H9 (cell line): Measurements from ENCODE around the gene ZRANB1. TPM values are rescaled to one million over a fixed set of nuclear protein-coding genes. Genes with fewer than 3 reads are reported as not detected.
A peak's percentile ranks its signal among the peaks of the same experiment; 100 is the strongest.

Experiments used
- DNase-seq: peaks from one replicate; pipeline ENCODE4 v3.0.0-alpha.2; 2017
- H2AFZ ChIP-seq: one replicate; pipeline ENCODE4 v1.6.1; 2013; ENCODE audit warnings: mild to moderate bottlenecking, low read length, control low read depth, moderate library complexity
- H2AK5ac ChIP-seq: 2 replicates; pipeline ENCODE4 v1.6.1; 2013; ENCODE audit warnings: low read length, control low read depth, mixed read lengths; ENCODE audit not compliant: insufficient read length
- H2BK120ac ChIP-seq: one replicate; pipeline ENCODE4 v1.6.1; 2013; ENCODE audit warnings: low read depth, mild to moderate bottlenecking, low read length, control low read depth, inconsistent platforms; ENCODE audit not compliant: poor library complexity, severe bottlenecking
- H2BK12ac ChIP-seq: 2 replicates; pipeline ENCODE4 v1.6.1; 2013; ENCODE audit warnings: low read length, control low read depth, mixed read lengths, low read depth; ENCODE audit not compliant: insufficient read length
- H2BK15ac ChIP-seq: 2 replicates; pipeline ENCODE4 v1.6.1; 2013; ENCODE audit warnings: low read depth, low read length, control low read depth
- H2BK20ac ChIP-seq: one replicate; pipeline ENCODE4 v1.6.1; 2013; ENCODE audit warnings: low read depth, mild to moderate bottlenecking, low read length, control low read depth, inconsistent platforms; ENCODE audit not compliant: poor library complexity, severe bottlenecking
- H2BK5ac ChIP-seq: 2 replicates; pipeline ENCODE4 v1.6.1; 2013; ENCODE audit warnings: low read length, control low read depth, mixed read lengths; ENCODE audit not compliant: insufficient read length
- H3K14ac ChIP-seq: 2 replicates; pipeline ENCODE4 v1.6.1; 2013; ENCODE audit warnings: low read length, control low read depth; ENCODE audit not compliant: insufficient read depth
- H3K18ac ChIP-seq: 2 replicates; pipeline ENCODE4 v1.6.1; 2013; ENCODE audit warnings: low read depth, mild to moderate bottlenecking, mixed read lengths, low read length, control low read depth; ENCODE audit not compliant: insufficient read length
- H3K23ac ChIP-seq: 2 replicates; pipeline ENCODE4 v1.6.1; 2013; ENCODE audit warnings: low read length, control low read depth, mixed read lengths, low read depth; ENCODE audit not compliant: insufficient read length
- H3K23me2 ChIP-seq: 2 replicates; pipeline ENCODE4 v1.6.1; 2013; ENCODE audit warnings: low read depth, mild to moderate bottlenecking, mixed read lengths, low read length, control low read depth; ENCODE audit not compliant: insufficient read length, poor library complexity, severe bottlenecking
- H3K27ac ChIP-seq: 2 replicates; pipeline ENCODE4 v1.5.1; 2013; ENCODE audit warnings: low read length, control low read depth, mixed read lengths, low read depth; ENCODE audit not compliant: insufficient read length
- H3K27me3 ChIP-seq: 2 replicates; pipeline ENCODE4 v1.6.1; 2013; ENCODE audit warnings: low read length, control low read depth, inconsistent platforms; ENCODE audit not compliant: insufficient read depth
- H3K4ac ChIP-seq: 2 replicates; pipeline ENCODE4 v1.6.1; 2013; ENCODE audit warnings: low read depth, mild to moderate bottlenecking, control low read depth, inconsistent platforms, low read length, moderate library complexity
- H3K4me1 ChIP-seq: 2 replicates; pipeline ENCODE4 v1.6.1; 2013; ENCODE audit warnings: low read length, control low read depth, inconsistent platforms; ENCODE audit not compliant: insufficient read depth
- H3K4me2 ChIP-seq: 2 replicates; pipeline ENCODE4 v1.6.1; 2013; ENCODE audit warnings: low read length, control low read depth, mixed read lengths; ENCODE audit not compliant: insufficient read length, insufficient read depth
- H3K56ac ChIP-seq: 2 replicates; pipeline ENCODE4 v1.6.1; 2013; ENCODE audit warnings: low read depth, mild to moderate bottlenecking, mixed read lengths, low read length, control low read depth; ENCODE audit not compliant: insufficient read length
- H3K79me1 ChIP-seq: 2 replicates; pipeline ENCODE4 v1.6.1; 2013; ENCODE audit warnings: low read depth, mild to moderate bottlenecking, moderate library complexity, low read length, control low read depth, inconsistent platforms; ENCODE audit not compliant: insufficient read depth, poor library complexity, severe bottlenecking
- H3K79me2 ChIP-seq: 2 replicates; pipeline ENCODE4 v1.6.1; 2013; ENCODE audit warnings: low read length, control low read depth, inconsistent platforms; ENCODE audit not compliant: insufficient read depth
- H3K9ac ChIP-seq: 2 replicates; pipeline ENCODE4 v1.6.1; 2013; ENCODE audit warnings: low read length, control low read depth, mixed read lengths; ENCODE audit not compliant: insufficient read length; ENCODE audit errors: extremely low read depth
- H3K9me3 ChIP-seq: one replicate; pipeline ENCODE4 v1.6.1; 2013; ENCODE audit warnings: low read depth, low read length, inconsistent platforms; ENCODE audit not compliant: control insufficient read depth
- H3T11ph ChIP-seq: one replicate; pipeline ENCODE4 v1.6.1; 2013; ENCODE audit warnings: mild to moderate bottlenecking, low read length, control low read depth, inconsistent platforms
- H4K20me1 ChIP-seq: one replicate; pipeline ENCODE4 v1.6.1; 2013; ENCODE audit not compliant: control insufficient read depth, insufficient read length, insufficient read depth
- H4K5ac ChIP-seq: 2 replicates; pipeline ENCODE4 v1.6.1; 2013; ENCODE audit warnings: low read depth, mild to moderate bottlenecking, mixed read lengths, low read length, control low read depth; ENCODE audit not compliant: insufficient read length
- H4K8ac ChIP-seq: replicated peaks from 2 replicates; pipeline ENCODE4 v1.6.1; 2013; ENCODE audit warnings: low read length, control low read depth, mixed read lengths, low read depth; ENCODE audit not compliant: insufficient read length
- H4K91ac ChIP-seq: 2 replicates; pipeline ENCODE4 v1.6.1; 2013; ENCODE audit warnings: low read depth, mild to moderate bottlenecking, moderate library complexity, mixed read lengths, low read length, control low read depth; ENCODE audit not compliant: insufficient read length
- H3K27ac Mint-ChIP-seq, 3 experiments: 2 replicates in 2 of 3; 3 replicates in 1 of 3; pipeline ENCODE4 v1.8.0; 2020 to 2021; ENCODE audit warnings: mixed read lengths in 3 of 3, mild to moderate bottlenecking in 1 of 3, moderate library complexity in 1 of 3
- H3K27me3 Mint-ChIP-seq: 2 replicates; pipeline ENCODE4 v1.8.0; 2021; ENCODE audit warnings: low read depth, mild to moderate bottlenecking, moderate library complexity, mixed read lengths
- H3K36me3 Mint-ChIP-seq, 3 experiments: 2 replicates in 2 of 3; 3 replicates in 1 of 3; pipeline ENCODE4 v1.8.0; 2020 to 2021; ENCODE audit warnings: low read depth in 3 of 3, mixed read lengths in 3 of 3; ENCODE audit not compliant: insufficient read depth in 1 of 3
- H3K4me1 Mint-ChIP-seq, 2 experiments: 2 replicates each; pipeline ENCODE4 v1.8.0; 2020; ENCODE audit warnings: mixed read lengths in 2 of 2
- H3K4me3 Mint-ChIP-seq, 2 experiments: 2 replicates in 1 of 2; 3 replicates in 1 of 2; pipeline ENCODE4 v1.8.0; 2020 to 2021; ENCODE audit warnings: mild to moderate bottlenecking in 2 of 2, mixed read lengths in 2 of 2, moderate library complexity in 1 of 2
- H3K9me3 Mint-ChIP-seq, 2 experiments: 2 replicates in 1 of 2; 3 replicates in 1 of 2; pipeline ENCODE4 v1.8.0; 2020; ENCODE audit warnings: mild to moderate bottlenecking in 2 of 2, mixed read lengths in 2 of 2, moderate library complexity in 1 of 2
- CTCF ChIP-seq: fragments of 200-600 bp; sonication (generic); conservative IDR thresholded peaks from 3 replicates; pipeline ENCODE4 v1.8.0; 2021; ENCODE audit warnings: antibody characterized with exemption, mild to moderate bottlenecking
- whole genome bisulfite sequencing: extraction: QIAGEN DNeasy Blood & Tissue Kit; methylation state at CpG from one replicate; pipeline ENCODE4 v1.1.7; 2013; ENCODE audit warnings: missing lambda C conversion rate, low lambda C conversion rate, mixed read lengths; ENCODE audit not compliant: insufficient read length; ENCODE audit errors: extremely low coverage; 5-methylcytosine and 5-hydroxymethylcytosine counted together
- total RNA-seq: library from RNA; stranded (reverse); gene quantifications from 2 replicates; pipeline ENCODE4 v1.2.1, GENCODE V29; 2021

Gene ZRANB1
- total RNA-seq, 1 experiment from 2014 or later = 17.4 TPM

GRCh38 chr10:125016611-125017202 is 74.8 kb downstream of the ZRANB1 start:
- no peak overlapping the region for H2BK15ac ChIP-seq

More at GRCh38 chr10:125016611-125017202, 74.8 kb downstream of the ZRANB1 start:
- Histone ChIP-seq H3K27ac (no peak overlapping the region), H3K4ac (no peak overlapping the region), H3K23ac (no peak overlapping the region), H2AK5ac (no peak overlapping the region), H2BK20ac (no peak overlapping the region), H2BK120ac (no peak overlapping the region), H3K56ac (no peak overlapping the region), H3K79me2 (peaks cover 51% of the 10 kb centered on the region; the same call in 1 of the 2 replicates), H3K27me3 (no peaks in the 10 kb centered on the region), H3K4me1 (peaks cover 4% of the 10 kb centered on the region; the same call in 1 of the 2 replicates), H2AFZ (no peak overlapping the region), H2BK12ac (no peak overlapping the region), H4K20me1 (no peaks in the 10 kb centered on the region), H4K5ac (no peak overlapping the region), H3K9me3 (no peaks in the 10 kb centered on the region), H3K79me1 (peaks cover 8% of the 10 kb centered on the region), H2BK5ac (no peak overlapping the region), H3T11ph (no peak overlapping the region), H3K18ac (no peak overlapping the region), H3K23me2 (no peaks in the 10 kb centered on the region), H4K91ac (no peak overlapping the region), H3K9ac (no peak overlapping the region), H3K4me2 (no peak overlapping the region), H3K14ac (no peak overlapping the region), H4K8ac (no peak overlapping the region)
- no CpG with 5 or more reads among the region's 14 CpGs for WGBS
- H3K4me3 Mint-ChIP-seq = no peak overlapping the region
- peaks cover 24 to 31% of the 10 kb centered on the region in 2 experiments for H3K4me1 Mint-ChIP-seq
- no peak for DNase-seq
- peak overlapping the region in 2 of 3 experiments; percentile 36 to 52; a peak in 5 of 7 replicates for H3K27ac Mint-ChIP-seq
- peaks cover 18 to 19% of the 10 kb centered on the region in 2 experiments for H3K9me3 Mint-ChIP-seq
- H3K27me3 Mint-ChIP-seq = no peaks in the 10 kb centered on the region; the same call in 1 of the 2 replicates
- no peak for TF ChIP-seq CTCF
- peaks cover 54 to 81% (median 71%) of the 10 kb centered on the region in 3 experiments for H3K36me3 Mint-ChIP-seq
